GM12878 (cell line): ENCODE measurements around the gene GGT6. TPM values are rescaled to one million over a fixed set of nuclear protein-coding genes. Genes with fewer than 3 reads are reported as not detected.

Source experiments
- ATAC-seq: fragments of 200-7000 bp; cut with Tn5 transposase; 3 replicates; pipeline ENCODE4 v1.9.1; 2020; ENCODE audit warnings: mild to moderate bottlenecking, moderate library complexity
- BruUV-seq: library from RNA; stranded (reverse); fragments of 400-500 nt; replicated peaks from 2 replicates; lab custom pipeline; 2021; lab: Mats Ljungman, UMichigan
- CTCF ChIA-PET: fragments of 300-600 bp; sonication (Branson Sonifier 250); formaldehyde crosslinking; extraction: SDS; loops from one replicate; lab custom pipeline; 2021; ENCODE audit warnings: inconsistent platforms; lab: Yijun Ruan, JAX
- POLR2A ChIA-PET: fragments of 350-600 bp; formaldehyde crosslinking; extraction: SDS; loops from one replicate; lab custom pipeline; 2021; ENCODE audit warnings: inconsistent platforms; lab: Charles Lee
- RAD21 ChIA-PET: fragments of 300-600 bp; sonication (Branson Sonifier 250); formaldehyde crosslinking; loops from one replicate; lab custom pipeline; 2023; ENCODE audit warnings: antibody characterized with exemption; ENCODE audit not compliant: unreplicated experiment; lab: Charles Lee
- SMC1A ChIA-PET: fragments of 300-600 bp; sonication (Branson Sonifier 250); formaldehyde crosslinking; loops from one replicate; lab custom pipeline; 2023; ENCODE audit not compliant: unreplicated experiment, uncharacterized antibody; lab: Charles Lee
- DNase-seq: peaks from one replicate; pipeline ENCODE4 v3.0.0-alpha.2; 2011; ENCODE audit warnings: low read depth, low spot score
- FAIRE-seq: peaks from 3 replicates; lab custom pipeline; 2011; peaks lifted over from hg19 to GRCh38; lab: Jason Lieb, UNC
- H2AFZ ChIP-seq: 2 replicates; pipeline ENCODE4 v1.6.0; 2011; ENCODE audit warnings: low read depth, low read length, control low read depth; ENCODE audit not compliant: control insufficient read depth
- H3K27ac ChIP-seq: 2 replicates; pipeline ENCODE4 v1.5.1; 2011; ENCODE audit warnings: control low read depth; ENCODE audit not compliant: control insufficient read depth, insufficient read depth
- H3K27me3 ChIP-seq, 2 experiments: replicated peaks in 1 of 2; 2 replicates each; pipeline versions ENCODE4 v1.6.0 to v1.6.1; 2011; ENCODE audit warnings: low read length in 1 of 2; ENCODE audit not compliant: control insufficient read depth in 2 of 2, insufficient read depth in 2 of 2
- H3K36me3 ChIP-seq, 2 experiments: 2 replicates each; pipeline ENCODE4 v1.5.1; 2011; ENCODE audit warnings: low read length in 1 of 2; ENCODE audit not compliant: control insufficient read depth in 2 of 2, insufficient read depth in 2 of 2
- H3K4me1 ChIP-seq: 2 replicates; pipeline ENCODE4 v1.6.1; 2011; ENCODE audit warnings: mild to moderate bottlenecking, low read length, moderate library complexity, mixed read lengths; ENCODE audit not compliant: control insufficient read depth, insufficient read depth
- H3K4me2 ChIP-seq: 2 replicates; pipeline ENCODE4 v1.6.0; 2011; ENCODE audit warnings: control low read depth; ENCODE audit not compliant: control insufficient read depth, insufficient read depth
- H3K4me3 ChIP-seq: fragments of 200-600 bp; sonication (generic); 2 replicates; pipeline ENCODE4 v1.5.1; 2016
- H3K79me2 ChIP-seq: 2 replicates; pipeline ENCODE4 v1.6.0; 2011; ENCODE audit warnings: low read length; ENCODE audit not compliant: control insufficient read depth, insufficient read depth
- H3K9ac ChIP-seq: 2 replicates; pipeline ENCODE4 v1.8.0; 2011; ENCODE audit warnings: low read length, control low read depth, mixed read lengths; ENCODE audit not compliant: control insufficient read depth, insufficient read depth
- H3K9me3 ChIP-seq: replicated peaks from 3 replicates; pipeline ENCODE4 v1.5.1; 2011; ENCODE audit warnings: mild to moderate bottlenecking, low read length; ENCODE audit not compliant: control insufficient read depth, insufficient read depth
- H4K20me1 ChIP-seq: 2 replicates; pipeline ENCODE4 v1.6.0; 2011; ENCODE audit not compliant: control insufficient read depth, insufficient read depth
- CREM ChIP-seq: IDR thresholded peaks from 2 replicates; pipeline ENCODE4 v1.6.1; 2014; ENCODE audit warnings: antibody characterized with exemption, low read depth
- HSF1 ChIP-seq: fragments of 150-350 bp; IDR thresholded peaks from 2 replicates; pipeline ENCODE4 v1.6.1; 2014; ENCODE audit warnings: mild to moderate bottlenecking, low read depth, low read length
- KAT2A ChIP-seq: conservative IDR thresholded peaks from 2 replicates; pipeline ENCODE4 v1.6.1; 2011; ENCODE audit warnings: low read depth, low read length; ENCODE audit not compliant: control insufficient read depth
- MEF2B ChIP-seq: fragments of 450-650 bp; IDR thresholded peaks from 2 replicates; pipeline ENCODE4 v1.6.1; 2018; ENCODE audit warnings: mild to moderate bottlenecking, moderate library complexity; ENCODE audit not compliant: partially characterized antibody, poor library complexity, severe bottlenecking
- NBN ChIP-seq: fragments of 450-650 bp; IDR thresholded peaks from 2 replicates; pipeline ENCODE4 v1.6.1; 2016
- NFXL1 ChIP-seq: fragments of 450-650 bp; IDR thresholded peaks from 2 replicates; pipeline ENCODE4 v1.6.1; 2017; ENCODE audit warnings: antibody characterized with exemption, mild to moderate bottlenecking, borderline replicate concordance
- NFYB ChIP-seq: IDR thresholded peaks from 2 replicates; pipeline ENCODE4 v1.6.1; 2011; ENCODE audit warnings: low read depth, mild to moderate bottlenecking, low read length, improper control_type of control experiment, moderate library complexity; ENCODE audit not compliant: insufficient read depth
- NR2C1 ChIP-seq: fragments of 450-650 bp; IDR thresholded peaks from 2 replicates; pipeline ENCODE4 v1.6.1; 2017; ENCODE audit warnings: antibody characterized with exemption, mild to moderate bottlenecking, moderate library complexity
- STAT1 ChIP-seq: fragments of 450-650 bp; conservative IDR thresholded peaks from 2 replicates; pipeline ENCODE4 v1.6.1; 2014; ENCODE audit warnings: antibody characterized with exemption, mild to moderate bottlenecking
- STAT3 ChIP-seq: IDR thresholded peaks from 2 replicates; pipeline ENCODE4 v1.6.1; 2011; ENCODE audit warnings: low read depth, low read length, improper control_type of control experiment
- TARDBP ChIP-seq: IDR thresholded peaks from 2 replicates; pipeline ENCODE4 v1.6.1; 2016; ENCODE audit warnings: borderline replicate concordance
- ZNF207 ChIP-seq: fragments of 450-650 bp; IDR thresholded peaks from 2 replicates; pipeline ENCODE4 v1.6.1; 2014; ENCODE audit warnings: antibody characterized with exemption, mild to moderate bottlenecking, borderline replicate concordance
- WGBS: methylation state at CpG from one replicate; pipeline ENCODE4 v1.1.6; 2016; ENCODE audit warnings: low lambda C conversion rate; ENCODE audit not compliant: insufficient replicate concordance, insufficient coverage; ENCODE audit errors: missing lambda C conversion rate; 5-methylcytosine and 5-hydroxymethylcytosine counted together
- in situ Hi-C: fragments of 300-500 bp; cut with MboI; formaldehyde crosslinking; loops from 9 replicates; pipeline ENCODE4 v1.14.3; 2018; ENCODE audit warnings: mixed read lengths
- intact Hi-C: fragments of 100-400 bp; cut with micrococcal nuclease; formaldehyde crosslinking; loops from one replicate; pipeline ENCODE4 v1.14.2; 2022; ENCODE audit not compliant: unreplicated experiment
- polyA plus RNA-seq, 11 experiments: library from polyadenylated mRNA; depleted of rRNA in 4 of 11; unstranded in 6 of 11; stranded (reverse) in 5 of 11; fragments of >200 nt; fragmentation: Nextera tagmentation in 4 of 11; fragmentation: Illumina TruSeq in 1 of 11; extraction: Ambion mirVana in 4 of 11; extraction: Trizol in 1 of 11; gene quantifications; 1 replicate in 1 of 11; 2 replicates in 10 of 11; pipeline versions ENCODE4 v1.2.1 to v1.2.3, GENCODE V29; 2011 to 2016; ENCODE audit warnings: inconsistent platforms in 2 of 11, missing spikeins in 2 of 11, low read depth in 1 of 11
- total RNA-seq, 4 experiments: library from RNA; depleted of rRNA in 3 of 4; stranded (reverse); fragments of >200 nt in 3 of 4; fragmentation: Illumina TruSeq in 1 of 4; extraction: Trizol in 1 of 4; gene quantifications; 2 replicates each; pipeline versions ENCODE4 v1.2.1 to v1.2.3, GENCODE V29; 2013 to 2021

GGT6 gene
- total and polyA plus RNA-seq, 10 of the 15 experiments (the other 5 are each of a cell fraction or from before 2014, with no cell fraction given), result 0.01 to 0.26 (median 0.13) TPM; not detected in 5

GRCh38 chr17:4554441-4554996, 5.9 kb downstream of the GGT6 start:
- CTCF ChIA-PET, result interaction anchor here (0.7 to 5.8 kb wide), 3 partner anchors 9 to 303 kb away, joined by 3 to 60 read pairs (median 3); no protein-coding TSS in a partner anchor
- POLR2A ChIA-PET, result interaction anchor here (1.3 kb wide), 1 partner anchor 9 kb away, joined by 4 read pairs; no protein-coding TSS in a partner anchor
- Histone ChIP-seq H3K27me3 (no peaks in the 10 kb centered on the region), H3K27ac (peak overlapping the region; percentile 69), H3K36me3 (peaks cover 17 to 28% of the 10 kb centered on the region in 2 experiments), H3K79me2 (peaks cover 27% of the 10 kb centered on the region), H3K4me3 (peak overlapping the region; percentile 96), H4K20me1 (no peaks in the 10 kb centered on the region), H3K9me3 (no peaks in the 10 kb centered on the region), H3K4me2 (peak overlapping the region; percentile 32), H2AFZ (peak overlapping the region; percentile 92), H3K4me1 (peaks cover 21% of the 10 kb centered on the region), H3K9ac (peak overlapping the region; percentile 90)
- 8% methylated on average over 18 of the region's 18 CpGs for WGBS
- ATAC-seq, result peak; percentile 30
- FAIRE-seq, result no peak
- DNase-seq, result no peak
- no TSS peak for BruUV-seq
- SMC1A ChIA-PET, result interaction anchor here (1.3 kb wide), 1 partner anchor 31 kb away, joined by 4 read pairs; no protein-coding TSS in a partner anchor
- in situ Hi-C loops (no loop called here), intact Hi-C loops (no loop called here)
- RAD21 ChIA-PET, result interaction anchor here (0.5 to 1.6 kb wide), 3 partner anchors 8 to 776 kb away, joined by 3 read pairs; no protein-coding TSS in a partner anchor
- TF ChIP-seq STAT3, result no peak
- TF ChIP-seq CREM, result no peak
- no peak for TF ChIP-seq NBN
- no peak for TF ChIP-seq KAT2A
- no peak for TF ChIP-seq NFXL1
- no peak for TF ChIP-seq STAT1
- no peak for TF ChIP-seq ZNF207
- no peak for TF ChIP-seq TARDBP
- no peak for TF ChIP-seq HSF1
- no peak for TF ChIP-seq NFYB
- no peak for TF ChIP-seq NR2C1
- TF ChIP-seq MEF2B, result no peak
